HCT116 (cell line): Measurements from ENCODE around the gene ACAT2. TPM values are rescaled to one million over a fixed set of nuclear protein-coding genes. Genes with fewer than 3 reads are reported as not detected.

Experiments
- ATAC-seq: fragments of 200-7000 bp; cut with Tn5 transposase; 2 replicates; pipeline ENCODE4 v1.9.1; 2020; ENCODE audit warnings: mild to moderate bottlenecking, moderate library complexity
- BruUV-seq: library from RNA; stranded (reverse); fragments of 400-500 nt; replicated peaks from 2 replicates; lab custom pipeline; 2021; lab: Mats Ljungman, UMichigan
- CTCF ChIA-PET: fragments of 300-600 bp; sonication (Branson Sonifier 250); formaldehyde crosslinking; loops from one replicate; lab custom pipeline; 2021; ENCODE audit warnings: antibody characterized with exemption; lab: Charles Lee
- POLR2A ChIA-PET: fragments of 300-600, 350-600 bp; sonication (Branson Sonifier 250); formaldehyde crosslinking; loops from one replicate; lab custom pipeline; 2021; ENCODE audit warnings: antibody characterized with exemption; lab: Charles Lee
- RAD21 ChIA-PET, 2 experiments: fragments of 300-600 bp; sonication (Branson Sonifier 250); formaldehyde crosslinking; loops; one replicate each; lab custom pipeline; 2023; ENCODE audit warnings: low total read pairs in 2 of 2; ENCODE audit not compliant: uncharacterized antibody in 2 of 2, unreplicated experiment in 2 of 2, low non-redundant PET in 1 of 2; lab: Charles Lee
- DNase-seq: peaks from one replicate; pipeline ENCODE4 v3.0.0-alpha.2; 2010; ENCODE audit warnings: low read depth, low spot score
- H2AFZ ChIP-seq: fragments of 200-600 bp; shearing (Covaris generic), sonication (generic); 2 replicates; pipeline ENCODE4 v1.6.1; 2017; ENCODE audit warnings: low read depth, mixed run types, mixed read lengths, antibody characterized with exemption, low read length; ENCODE audit not compliant: poor library complexity, severe bottlenecking
- H3K27ac ChIP-seq: 2 replicates; pipeline ENCODE4 v1.5.1; 2012; ENCODE audit warnings: low read depth, low read length
- H3K27me3 ChIP-seq: fragments of 200-600 bp; sonication (generic); 2 replicates; pipeline ENCODE4 v1.6.1; 2016; ENCODE audit warnings: mixed run types, low read length, mixed read lengths; ENCODE audit not compliant: insufficient read depth
- H3K36me3 ChIP-seq, 2 experiments: fragments of 200-500 bp in 1 of 2; fragments of 200-600 bp in 1 of 2; sonication (Bioruptor generic) in 1 of 2; sonication (generic) in 1 of 2; 2 replicates each; pipeline versions ENCODE4 v1.5.1 to v1.6.1; 2014 to 2016; ENCODE audit warnings: low read length in 2 of 2, inconsistent platforms in 1 of 2, mixed read lengths in 1 of 2, mixed run types in 1 of 2; ENCODE audit not compliant: insufficient read depth in 2 of 2, control insufficient read depth in 1 of 2
- H3K4me1 ChIP-seq, 2 experiments: fragments of 200-600 bp in 1 of 2; sonication (generic) in 1 of 2; 2 replicates each; pipeline versions ENCODE4 v1.5.1 to v1.6.1; 2012 to 2017; ENCODE audit warnings: low read length in 2 of 2, inconsistent platforms in 1 of 2, mild to moderate bottlenecking in 1 of 2, mixed read lengths in 1 of 2, mixed run types in 1 of 2, moderate library complexity in 1 of 2; ENCODE audit not compliant: insufficient read depth in 2 of 2, control insufficient read depth in 1 of 2
- H3K4me2 ChIP-seq: fragments of 200-600 bp; sonication (generic); 2 replicates; pipeline ENCODE4 v1.6.1; 2017; ENCODE audit warnings: mixed run types, low read length, mixed read lengths
- H3K4me3 ChIP-seq, 2 experiments: fragments of 200-600 bp in 1 of 2; sonication (generic) in 1 of 2; replicated peaks in 1 of 2; 2 replicates each; pipeline ENCODE4 v1.5.1; 2011 to 2016; ENCODE audit warnings: low read length in 2 of 2, control low read depth in 1 of 2, low read depth in 1 of 2, mild to moderate bottlenecking in 1 of 2, mixed read lengths in 1 of 2, mixed run types in 1 of 2
- H3K79me2 ChIP-seq: fragments of 200-600 bp; sonication (generic); 2 replicates; pipeline ENCODE4 v1.6.1; 2017; ENCODE audit warnings: mild to moderate bottlenecking, mixed run types, low read length, moderate library complexity, mixed read lengths; ENCODE audit not compliant: insufficient read depth
- H3K9ac ChIP-seq: fragments of 200-600 bp; sonication (generic); 2 replicates; pipeline ENCODE4 v1.6.1; 2016; ENCODE audit warnings: low read length, mixed read lengths
- H3K9me2 ChIP-seq: fragments of 200-600 bp; sonication (generic), shearing (Covaris generic); 2 replicates; pipeline ENCODE4 v1.6.1; 2017; ENCODE audit warnings: mixed run types, mild to moderate bottlenecking, moderate library complexity; ENCODE audit not compliant: insufficient read depth
- H3K9me3 ChIP-seq, 2 experiments: fragments of 200-500 bp in 1 of 2; fragments of 200-600 bp in 1 of 2; sonication (Bioruptor generic) in 1 of 2; sonication (generic) in 1 of 2; 2 replicates each; pipeline ENCODE4 v1.6.1; 2014 to 2017; ENCODE audit warnings: low read length in 2 of 2, mixed read lengths in 2 of 2, inconsistent platforms in 1 of 2, low read depth in 1 of 2, mild to moderate bottlenecking in 1 of 2, mixed run types in 1 of 2, moderate library complexity in 1 of 2; ENCODE audit not compliant: control insufficient read depth in 1 of 2, insufficient read depth in 1 of 2
- H4K20me1 ChIP-seq: fragments of 200-600 bp; sonication (generic), shearing (Covaris generic); 2 replicates; pipeline ENCODE4 v1.6.1; 2017; ENCODE audit warnings: mixed run types, mild to moderate bottlenecking, moderate library complexity; ENCODE audit not compliant: insufficient read depth
- CBX3 ChIP-seq: IDR thresholded peaks from 2 replicates; pipeline ENCODE4 v1.6.1; 2012; ENCODE audit warnings: low read depth
- CTCF ChIP-seq, 3 experiments: fragments of 200-600 bp in 1 of 3; sonication (generic) in 1 of 3; IDR thresholded peaks in 2 of 3; conservative IDR thresholded peaks in 1 of 3; 2 replicates each; pipeline ENCODE4 v1.5.1; 2012 to 2017; ENCODE audit warnings: low read depth in 2 of 3, low read length in 2 of 3, antibody characterized with exemption in 1 of 3, borderline replicate concordance in 1 of 3, control low read depth in 1 of 3, mild to moderate bottlenecking in 1 of 3, mixed read lengths in 1 of 3, mixed run types in 1 of 3, moderate library complexity in 1 of 3; ENCODE audit not compliant: insufficient read depth in 1 of 3
- FOSL1 ChIP-seq: IDR thresholded peaks from 2 replicates; pipeline ENCODE4 v1.6.1; 2012; ENCODE audit warnings: low read depth
- POLR2A ChIP-seq: IDR thresholded peaks from 2 replicates; pipeline ENCODE4 v1.7.0; 2011; ENCODE audit warnings: borderline replicate concordance; ENCODE audit not compliant: insufficient read depth, insufficient read length; ENCODE audit errors: extremely low read depth
- POLR2AphosphoS5 ChIP-seq: IDR thresholded peaks from 2 replicates; pipeline ENCODE4 v1.6.1; 2011; ENCODE audit warnings: mild to moderate bottlenecking, low read depth, low read length, moderate library complexity
- RAD21 ChIP-seq: IDR thresholded peaks from 2 replicates; pipeline ENCODE4 v1.6.1; 2012; ENCODE audit warnings: low read depth, mild to moderate bottlenecking
- YY1 ChIP-seq: IDR thresholded peaks from 2 replicates; pipeline ENCODE4 v1.6.1; 2011; ENCODE audit warnings: low read length, low read depth, moderate library complexity, mild to moderate bottlenecking; ENCODE audit not compliant: insufficient replicate concordance; ENCODE audit errors: extremely low read depth
- ZBTB33 ChIP-seq: IDR thresholded peaks from 2 replicates; pipeline ENCODE4 v1.6.1; 2011; ENCODE audit warnings: mild to moderate bottlenecking, low read length, moderate library complexity; ENCODE audit not compliant: insufficient replicate concordance; ENCODE audit errors: extremely low read depth
- ZNF274 ChIP-seq: fragments of 200-500 bp; sonication (Bioruptor generic); IDR thresholded peaks from 2 replicates; pipeline ENCODE4 v1.6.1; 2014; ENCODE audit warnings: mild to moderate bottlenecking, low read depth, low read length, inconsistent platforms
- intact Hi-C: fragments of 100-400 bp; cut with micrococcal nuclease; formaldehyde crosslinking; loops from 2 replicates; pipeline ENCODE4 v1.10.0; 2022
- total RNA-seq: library from RNA; stranded (reverse); gene quantifications from one replicate; pipeline ENCODE4 v1.2.1, GENCODE V29; 2021; ENCODE audit not compliant: unreplicated experiment

ACAT2 gene
- total RNA-seq, 1 experiment from 2014 or later = 41.6 TPM

- no peak for TF ChIP-seq ZBTB33
- no peak for TF ChIP-seq RAD21
Observed at GRCh38 chr6:159715166-159715565, 46.7 kb upstream of the ACAT2 start (continued).

- no peak overlapping the region for H2AFZ ChIP-seq
- BruUV-seq = no TSS peak
- H3K79me2 ChIP-seq = no peaks in the 10 kb centered on the region
- H3K36me3 ChIP-seq = no peaks in the 10 kb centered on the region
- RAD21 ChIA-PET = no interaction called here
- no peak overlapping the region for H3K27ac ChIP-seq
- no peaks in the 10 kb centered on the region for H3K9me2 ChIP-seq
- POLR2A ChIA-PET = no interaction called here
- intact Hi-C loops = no loop called here
- H3K9ac ChIP-seq = no peak overlapping the region
- TF ChIP-seq CTCF (IDR thresholded peaks at IDR 0.05 in 2 of 3, conservative IDR thresholded peaks at IDR 0.05 in 1 of 3; ENCODE audit: borderline replicate concordance in 1 of 3, insufficient read depth in 1 of 3, low read depth in 2 of 3, low read length in 2 of 3) = no peak
- TF ChIP-seq YY1 = no peak
- TF ChIP-seq POLR2A = no peak
- no peak for TF ChIP-seq ZNF274
- TF ChIP-seq FOSL1 = no peak
- no peak for TF ChIP-seq CBX3
- no peak for TF ChIP-seq POLR2AphosphoS5
- TF ChIP-seq, all 23 proteins: peak for 0
- Histone ChIP-seq H3K4me3 (no peak overlapping the region), H3K4me2 (no peak overlapping the region), H4K20me1 (no peaks in the 10 kb centered on the region), H3K27me3 (no peaks in the 10 kb centered on the region), H3K4me1 (no peaks in the 10 kb centered on the region), H3K9me3 (no peaks in the 10 kb centered on the region)
- CTCF ChIA-PET = no interaction called here
- DNase-seq (no peak), ATAC-seq (no peak)
Observed at GRCh38 chr6:159715605-159716004, 46.2 kb upstream of the ACAT2 start.
